HG03175 (cell line): Measurements from ENCODE around the gene KCNJ16.

Experiments used
- ATAC-seq: cut with Tn5 transposase; IDR thresholded peaks from one replicate; pipeline ENCODE4 v1.9.1; 2021; ENCODE audit warnings: mild to moderate bottlenecking, moderate library complexity; ENCODE audit not compliant: unreplicated experiment

The KCNJ16 gene

GRCh38 chr17:70095455-70095854 is 20.4 kb downstream of the KCNJ16 start:
- ATAC-seq: no peak

- no peak for ATAC-seq
These were observed 21.8 kb downstream of the KCNJ16 start for GRCh38 chr17:70096861-70097260.

GRCh38 chr17:70098030-70098429 is 23.0 kb downstream of the KCNJ16 start:
- ATAC-seq: no peak

- ATAC-seq: no peak
These were observed 24.3 kb downstream of the KCNJ16 start for GRCh38 chr17:70099294-70099693.

GRCh38 chr17:70099884-70100283 is 24.9 kb downstream of the KCNJ16 start:
- no peak for ATAC-seq

- no peak for ATAC-seq
These were observed 26.0 kb downstream of the KCNJ16 start for GRCh38 chr17:70100983-70101382.

GRCh38 chr17:70102531-70102930 is 27.5 kb downstream of the KCNJ16 start:
- no peak for ATAC-seq

- ATAC-seq: no peak
These were observed 29.9 kb downstream of the KCNJ16 start for GRCh38 chr17:70104791-70105523.

GRCh38 chr17:70105641-70106040 is 30.6 kb downstream of the KCNJ16 start:
- no peak for ATAC-seq

GRCh38 chr17:70106551-70106950 is 31.5 kb downstream of the KCNJ16 start:
- no peak for ATAC-seq

GRCh38 chr17:70107441-70107840 is 32.4 kb downstream of the KCNJ16 start:
- no peak for ATAC-seq

GRCh38 chr17:70107904-70108565 is 33.0 kb downstream of the KCNJ16 start:
- ATAC-seq: no peak

GRCh38 chr17:70109497-70109896 is 34.5 kb downstream of the KCNJ16 start:
- ATAC-seq: no peak

- no peak for ATAC-seq
These were observed 35.4 kb downstream of the KCNJ16 start for GRCh38 chr17:70110443-70110880.

GRCh38 chr17:70111201-70111600 is 36.2 kb downstream of the KCNJ16 start:
- ATAC-seq: no peak

GRCh38 chr17:70114405-70114804 is 39.4 kb downstream of the KCNJ16 start:
- ATAC-seq: no peak

- no peak for ATAC-seq
These were observed 40.1 kb downstream of the KCNJ16 start for GRCh38 chr17:70115126-70115525.

- ATAC-seq: no peak
These were observed 41.9 kb downstream of the KCNJ16 start for GRCh38 chr17:70116919-70117318.

- ATAC-seq: no peak
These were observed 44.5 kb downstream of the KCNJ16 start for GRCh38 chr17:70119545-70119944.

GRCh38 chr17:70119983-70120382 is 45.0 kb downstream of the KCNJ16 start:
- ATAC-seq: no peak

- no peak for ATAC-seq
These were observed 45.4 kb downstream of the KCNJ16 start for GRCh38 chr17:70120425-70120824.

GRCh38 chr17:70121126-70121525 is 46.1 kb downstream of the KCNJ16 start:
- no peak for ATAC-seq
